ENCODE data around the gene GFPT1. TPM values are rescaled to one million over a fixed set of nuclear protein-coding genes. Genes with fewer than 3 reads are reported as not detected.
"Not testable (repeated sequence)": the region's sequence is repeated elsewhere in the genome, so short reads cannot be mapped to it uniquely, and the experiment has no call there.

Gene GFPT1
- total and polyA plus RNA-seq, 8 donors = 4.1 to 107 (median 17.4) TPM

GRCh38 chr2:69356471-69356870 is 30.6 kb downstream of the GFPT1 start:
- TF ChIP-seq CTCF (IDR thresholded peaks at IDR 0.05) = no peak
- no peak for TF ChIP-seq POLR2AphosphoS5 (IDR thresholded peaks at IDR 0.05)
- no peak for TF ChIP-seq POLR2A (IDR thresholded peaks at IDR 0.05)
- TF ChIP-seq EP300 (IDR thresholded peaks at IDR 0.05) = no peak
- 40 to 74% (median 62%) methylated on average over 5 of the region's 5 CpGs for WGBS, 5 donors
- H3K36me3 ChIP-seq = peaks cover 56 to 100% (median 100%) of the 10 kb centered on the region in 4 donors
- no peaks in the 10 kb centered on the region for H3K9me3 ChIP-seq
- H3K27ac ChIP-seq = peak overlapping the region in 1 of 5 donors; percentile 10
- peaks cover 0 to 20% (median 7%) of the 10 kb centered on the region in 4 donors for H3K4me1 ChIP-seq
- no peak overlapping the region for H3K4me3 ChIP-seq
- intact Hi-C loops (cut with DNase I; ENCODE audit: low total_unique reads) = no loop called here
- H3K27me3 ChIP-seq = no peaks in the 10 kb centered on the region
- DNase-seq = peak in 1 of 2 donors; percentile 22

GRCh38 chr2:69354976-69355375 is 32.1 kb downstream of the GFPT1 start:
- 72 to 82% (median 78%) methylated on average over 3 of the region's 3 CpGs for WGBS, 5 donors
- H3K27ac ChIP-seq; DNase-seq; H3K27me3 ChIP-seq; intact Hi-C loops (cut with DNase I; ENCODE audit: low total_unique reads); H3K9me3 ChIP-seq; H3K4me3 ChIP-seq: not testable (repeated sequence)
- Histone ChIP-seq H3K4me1 (peaks cover 0 to 20% (median 7%) of the 10 kb centered on the region in 4 donors), H3K36me3 (peaks cover 55 to 100% (median 98%) of the 10 kb centered on the region in 4 donors)

DNA sequence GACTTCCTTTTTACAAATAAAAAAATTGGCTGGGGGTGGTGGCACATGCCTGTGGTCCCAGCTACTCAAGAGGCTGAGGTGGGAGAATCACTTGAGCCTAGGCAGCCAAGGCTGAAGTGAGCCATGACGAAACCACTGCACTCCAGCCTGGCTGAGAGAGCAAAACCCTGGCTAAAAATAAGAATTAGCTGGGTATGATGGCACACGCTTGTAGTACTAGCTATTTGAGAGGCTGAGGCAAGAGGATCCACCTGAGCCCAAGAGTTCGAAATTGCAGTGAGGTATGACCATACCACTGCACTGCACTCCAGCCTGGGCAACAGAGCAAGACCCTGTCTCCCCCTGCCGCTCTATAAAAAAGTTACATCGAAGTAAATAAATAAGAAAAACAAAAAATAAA is 33.7 kb downstream of the GFPT1 start:
- peaks cover 62 to 100% (median 98%) of the 10 kb centered on the region in 4 donors for H3K36me3 ChIP-seq
- H3K4me1 ChIP-seq = peaks cover 0 to 20% (median 7%) of the 10 kb centered on the region in 4 donors
- no peak for TF ChIP-seq POLR2AphosphoS5 (IDR thresholded peaks at IDR 0.05)
- no peak for TF ChIP-seq EP300 (IDR thresholded peaks at IDR 0.05)
- TF ChIP-seq POLR2A (IDR thresholded peaks at IDR 0.05) = no peak
- TF ChIP-seq CTCF (IDR thresholded peaks at IDR 0.05) = no peak

GRCh38 chr2:69348781-69349180 is 38.2 kb downstream of the GFPT1 start:
- no peak overlapping the region for H3K27ac ChIP-seq
- H3K4me1 ChIP-seq = no peaks in the 10 kb centered on the region
- H3K27me3 ChIP-seq = no peaks in the 10 kb centered on the region
- intact Hi-C loops (cut with DNase I; ENCODE audit: low total_unique reads) = no loop called here
- peaks cover 77 to 100% (median 98%) of the 10 kb centered on the region in 4 donors for H3K36me3 ChIP-seq
- WGBS, 5 donors = 94 to 100% (median 95%) methylated on average over 1 of the region's 1 CpG
- H3K4me3 ChIP-seq = no peak overlapping the region
- TF ChIP-seq CTCF (IDR thresholded peaks at IDR 0.05) = no peak
- TF ChIP-seq POLR2A (IDR thresholded peaks at IDR 0.05) = no peak
- no peak for TF ChIP-seq POLR2AphosphoS5 (IDR thresholded peaks at IDR 0.05)
- no peak for TF ChIP-seq EP300 (IDR thresholded peaks at IDR 0.05)
- no peak for DNase-seq
- H3K9me3 ChIP-seq = no peaks in the 10 kb centered on the region

More for the DNA sequence above, 33.7 kb downstream of the GFPT1 start:
- H3K27me3 ChIP-seq = no peaks in the 10 kb centered on the region
- H3K4me3 ChIP-seq = no peak overlapping the region
- whole genome bisulfite sequencing, 5 donors = 92 to 98% (median 96%) methylated on average over 5 of the region's 5 CpGs
- no peak for DNase-seq
- no peaks in the 10 kb centered on the region for H3K9me3 ChIP-seq
- intact Hi-C loops (cut with DNase I; ENCODE audit: low total_unique reads) = no loop called here
- H3K27ac ChIP-seq = no peak overlapping the region

DNA sequence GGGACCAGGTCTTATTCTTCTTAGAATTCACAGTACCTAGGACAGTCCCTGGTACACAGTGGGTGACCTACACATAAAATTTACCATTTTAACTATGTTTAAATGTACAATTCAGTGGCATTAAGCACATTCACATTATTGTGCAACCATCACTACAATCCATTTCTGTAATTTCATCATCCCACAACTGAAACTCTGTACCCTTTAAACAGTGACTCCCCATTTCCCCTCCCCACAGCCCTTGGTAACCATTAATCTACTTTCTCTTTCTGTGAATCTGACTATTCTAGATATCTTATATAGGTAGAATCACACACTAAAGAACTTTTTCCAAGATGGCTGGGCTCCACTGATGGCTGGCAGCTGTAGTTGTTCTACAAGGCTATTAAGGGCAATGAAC is 41.6 kb downstream of the GFPT1 start:
- no peak overlapping the region for H3K27ac ChIP-seq
- no peak for DNase-seq
- intact Hi-C loops (cut with DNase I; ENCODE audit: low total_unique reads) = no loop called here
- no peak overlapping the region for H3K4me3 ChIP-seq
- TF ChIP-seq CTCF (IDR thresholded peaks at IDR 0.05) (no peak), EP300 (IDR thresholded peaks at IDR 0.05) (no peak), POLR2AphosphoS5 (IDR thresholded peaks at IDR 0.05) (no peak), POLR2A (IDR thresholded peaks at IDR 0.05) (no peak)
- H3K9me3 ChIP-seq = no peaks in the 10 kb centered on the region
- H3K4me1 ChIP-seq = no peaks in the 10 kb centered on the region
- peaks cover 79 to 100% (median 99%) of the 10 kb centered on the region in 4 donors for H3K36me3 ChIP-seq
- H3K27me3 ChIP-seq = no peaks in the 10 kb centered on the region

Data from stomach (tissue), 9 donors.